Islet precursor cell (in vitro differentiated cells): ENCODE data around the gene GJB5.
"Not testable (repeated sequence)": the region's sequence is repeated elsewhere in the genome, so short reads cannot be mapped to it uniquely, and the experiment has no call there.

Experiments
- DNase-seq: peaks from one replicate; pipeline ENCODE4 v3.0.0-alpha.2; 2018

GJB5 gene

DNA sequence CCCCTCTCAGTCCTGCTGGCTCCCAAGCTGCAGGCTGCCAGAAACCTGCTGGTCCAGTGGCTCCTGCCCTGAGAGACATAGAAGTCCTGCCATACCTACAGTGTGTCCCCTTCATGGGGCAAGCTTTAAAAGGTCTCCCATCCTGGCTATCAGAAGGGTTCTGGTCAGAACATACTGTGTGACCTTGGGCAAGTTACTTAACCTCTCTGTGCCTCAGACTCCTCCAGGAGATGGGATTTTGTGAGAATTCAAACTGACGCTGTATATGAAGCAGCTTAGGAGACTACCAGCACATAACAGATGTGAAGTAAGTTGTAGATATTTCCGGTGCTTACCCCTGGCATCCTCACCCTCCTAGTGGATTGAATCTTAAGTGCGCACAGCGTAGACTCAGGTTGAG lies 8.7 kb upstream of the GJB5 start:
- DNase-seq = no peak

DNA sequence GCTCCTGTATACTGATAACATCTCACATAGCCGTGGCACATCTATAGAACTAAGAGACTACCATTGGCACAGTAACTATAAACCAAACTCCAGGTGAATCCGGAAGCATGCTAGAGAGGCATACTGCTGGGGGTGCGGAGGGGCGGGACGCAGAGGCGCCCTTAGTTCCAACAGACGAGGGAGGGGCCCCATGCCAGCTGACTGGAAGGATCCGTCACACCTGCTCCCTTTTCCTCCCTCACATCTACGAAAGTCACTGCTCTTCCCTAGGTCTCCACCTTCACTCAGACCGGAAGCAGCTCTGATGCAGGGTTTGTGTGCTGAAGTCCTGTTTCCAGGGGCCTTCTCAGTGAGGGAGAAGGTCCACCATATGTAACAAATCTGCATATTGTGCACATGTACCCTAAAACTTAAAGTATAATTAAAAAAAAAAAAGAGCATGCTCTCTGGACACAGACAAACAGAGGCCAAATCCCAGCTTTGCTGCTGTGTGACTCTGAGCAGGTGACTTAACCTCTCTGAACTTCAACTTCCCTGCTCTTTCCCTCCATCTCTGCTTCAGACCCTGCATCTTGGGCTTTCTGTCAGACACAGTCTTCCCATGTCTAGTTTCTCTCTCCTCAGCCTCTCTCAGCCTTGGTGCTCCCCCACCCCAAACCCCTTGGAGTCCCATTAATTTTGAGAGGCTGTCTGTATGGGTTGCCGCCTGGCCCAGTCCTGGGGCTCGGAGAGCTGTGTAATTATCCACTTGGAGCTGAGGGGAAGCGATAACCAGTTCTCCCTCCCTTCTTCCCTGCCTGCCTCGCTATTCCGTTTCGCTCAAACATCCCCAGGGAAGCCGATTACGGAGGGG lies 7.8 kb upstream of the GJB5 start:
- no peak for DNase-seq

GRCh38 chr1:34747638-34747941 lies 7.3 kb upstream of the GJB5 start:
- no peak for DNase-seq

DNA sequence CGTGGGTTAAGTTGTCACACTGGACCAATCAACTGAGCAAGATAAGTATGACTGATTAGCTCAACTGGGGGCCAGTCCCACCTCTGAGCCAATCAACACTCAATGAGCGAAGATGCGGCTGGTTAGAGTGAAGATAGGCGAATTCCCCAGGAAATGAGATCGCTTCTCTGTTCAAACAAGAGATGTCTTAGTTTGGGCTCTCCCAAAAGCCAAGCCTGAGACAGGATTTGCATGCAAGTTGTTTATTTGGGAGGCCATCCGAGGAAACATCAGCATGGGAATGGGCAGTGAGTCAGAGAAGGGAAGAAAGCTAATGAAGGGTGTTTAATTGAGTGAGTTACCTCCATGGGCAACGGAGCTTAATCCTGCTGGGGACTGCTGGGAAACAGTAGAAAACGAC lies 4.9 kb upstream of the GJB5 start:
- DNase-seq = no peak

GRCh38 chr1:34750610-34751009 lies 4.2 kb upstream of the GJB5 start:
- no peak for DNase-seq

- DNase-seq = no peak
Observed at GRCh38 chr1:34753163-34753562, 1.7 kb upstream of the GJB5 start.

DNA sequence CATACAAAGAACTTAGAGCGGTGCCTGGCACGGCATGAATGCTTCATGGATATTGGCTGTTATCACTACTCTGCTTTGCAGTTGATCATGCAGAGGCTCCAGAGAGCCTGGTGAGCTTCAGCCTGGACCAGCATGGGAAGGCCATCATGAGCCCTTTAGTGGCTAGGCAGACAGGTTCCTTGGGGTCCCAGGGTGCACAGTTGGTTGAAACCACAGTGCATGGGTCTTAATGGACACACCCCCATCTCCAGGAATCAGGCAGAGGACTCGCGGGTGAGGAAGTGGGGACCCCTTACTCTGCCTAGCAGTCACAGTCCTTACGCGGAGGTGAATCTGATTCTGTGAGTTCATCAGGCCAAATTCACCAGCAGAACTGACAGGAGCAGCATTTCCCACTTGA lies 1.1 kb downstream of the GJB5 start:
- DNase-seq = no peak

DNA sequence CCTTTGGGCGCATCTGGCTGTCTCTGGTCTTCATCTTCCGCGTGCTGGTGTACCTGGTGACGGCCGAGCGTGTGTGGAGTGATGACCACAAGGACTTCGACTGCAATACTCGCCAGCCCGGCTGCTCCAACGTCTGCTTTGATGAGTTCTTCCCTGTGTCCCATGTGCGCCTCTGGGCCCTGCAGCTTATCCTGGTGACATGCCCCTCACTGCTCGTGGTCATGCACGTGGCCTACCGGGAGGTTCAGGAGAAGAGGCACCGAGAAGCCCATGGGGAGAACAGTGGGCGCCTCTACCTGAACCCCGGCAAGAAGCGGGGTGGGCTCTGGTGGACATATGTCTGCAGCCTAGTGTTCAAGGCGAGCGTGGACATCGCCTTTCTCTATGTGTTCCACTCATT lies 2.5 kb downstream of the GJB5 start:
- no peak for DNase-seq

DNA sequence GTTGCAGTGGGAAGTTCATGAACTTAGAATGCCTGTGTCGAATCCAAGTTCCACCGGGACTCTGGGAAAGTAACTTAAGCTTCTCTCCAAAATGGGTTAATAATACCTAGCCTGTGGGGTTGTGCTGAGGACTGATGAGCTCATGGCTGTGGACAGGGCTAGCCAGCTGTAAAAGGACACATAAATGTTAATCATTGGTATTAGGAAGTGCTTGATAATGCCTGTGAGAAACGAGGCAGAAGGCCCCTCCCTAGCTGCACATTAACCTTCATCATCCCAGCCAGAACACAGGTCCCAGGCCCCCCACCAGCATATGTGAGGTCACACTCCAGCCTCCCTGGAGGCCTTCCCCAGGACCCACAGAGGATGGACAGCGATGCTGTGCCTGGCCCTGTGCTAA lies 3.9 kb downstream of the GJB5 start:
- DNase-seq = no peak

DNA sequence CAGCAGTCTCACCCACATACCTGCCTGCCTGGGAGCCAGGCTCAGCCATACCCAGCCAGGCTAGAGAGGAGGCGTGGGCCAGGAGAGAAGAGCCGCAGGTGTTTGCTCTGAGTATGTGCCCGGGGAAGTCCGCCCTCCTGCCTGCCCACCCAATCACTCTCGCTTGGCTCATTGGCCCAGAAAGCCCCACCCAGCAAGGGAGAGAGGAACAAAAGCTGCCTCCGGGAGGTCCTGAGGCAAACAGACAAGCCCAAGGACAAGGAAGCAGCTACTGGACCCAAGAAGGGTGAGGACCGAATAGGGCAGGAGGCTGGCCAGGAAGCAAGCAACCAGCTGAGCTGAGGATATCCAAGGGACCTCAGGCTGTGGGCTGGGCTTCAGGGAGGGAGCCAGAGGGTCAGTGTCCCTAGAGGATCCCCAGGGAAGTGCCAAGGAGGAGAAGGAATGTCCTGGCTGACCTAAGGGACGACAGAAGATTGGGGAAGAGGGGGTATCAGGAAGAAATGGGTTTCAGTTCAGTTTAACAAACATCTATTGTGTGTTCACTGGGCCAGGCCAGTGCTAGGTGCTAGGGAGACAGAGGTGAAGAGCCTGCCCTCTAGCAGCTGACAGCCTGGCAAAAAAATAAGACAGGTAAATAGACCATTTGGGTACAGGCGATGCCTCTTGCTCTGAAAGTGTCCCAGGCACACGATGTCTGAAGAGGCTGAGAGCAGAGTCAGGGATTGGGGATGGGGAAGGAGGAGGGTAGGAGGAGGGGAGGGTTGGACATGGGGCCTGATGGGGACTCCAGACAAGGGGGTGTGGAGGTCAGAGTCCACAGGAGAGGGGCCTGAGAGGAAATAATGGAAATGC lies 4.9 kb downstream of the GJB5 start, which contains the start of gene GJB4:
GJB4 (plus strand) TSS at position 238 of the 855 bp plus-strand sequence. CDS start 1,515 bp downstream, outside the sequence.
- DNase-seq = no peak

- no peak for DNase-seq
Observed at GRCh38 chr1:34761176-34761761, 6.4 kb downstream of the GJB5 start.

DNA sequence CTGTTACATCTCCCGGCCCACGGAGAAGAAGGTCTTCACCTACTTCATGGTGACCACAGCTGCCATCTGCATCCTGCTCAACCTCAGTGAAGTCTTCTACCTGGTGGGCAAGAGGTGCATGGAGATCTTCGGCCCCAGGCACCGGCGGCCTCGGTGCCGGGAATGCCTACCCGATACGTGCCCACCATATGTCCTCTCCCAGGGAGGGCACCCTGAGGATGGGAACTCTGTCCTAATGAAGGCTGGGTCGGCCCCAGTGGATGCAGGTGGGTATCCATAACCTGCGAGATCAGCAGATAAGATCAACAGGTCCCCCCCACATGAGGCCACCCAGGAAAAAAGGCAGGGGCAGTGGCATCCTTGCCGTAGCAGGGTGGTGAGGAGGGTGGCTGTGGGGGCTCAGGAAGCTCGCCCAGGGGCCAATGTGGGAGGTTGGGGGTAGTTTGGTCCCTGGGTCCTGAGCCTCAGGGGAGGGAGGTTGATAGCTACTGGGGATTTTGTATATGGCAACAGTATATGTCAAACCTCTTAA lies 7.0 kb downstream of the GJB5 start:
- DNase-seq = no peak

DNA sequence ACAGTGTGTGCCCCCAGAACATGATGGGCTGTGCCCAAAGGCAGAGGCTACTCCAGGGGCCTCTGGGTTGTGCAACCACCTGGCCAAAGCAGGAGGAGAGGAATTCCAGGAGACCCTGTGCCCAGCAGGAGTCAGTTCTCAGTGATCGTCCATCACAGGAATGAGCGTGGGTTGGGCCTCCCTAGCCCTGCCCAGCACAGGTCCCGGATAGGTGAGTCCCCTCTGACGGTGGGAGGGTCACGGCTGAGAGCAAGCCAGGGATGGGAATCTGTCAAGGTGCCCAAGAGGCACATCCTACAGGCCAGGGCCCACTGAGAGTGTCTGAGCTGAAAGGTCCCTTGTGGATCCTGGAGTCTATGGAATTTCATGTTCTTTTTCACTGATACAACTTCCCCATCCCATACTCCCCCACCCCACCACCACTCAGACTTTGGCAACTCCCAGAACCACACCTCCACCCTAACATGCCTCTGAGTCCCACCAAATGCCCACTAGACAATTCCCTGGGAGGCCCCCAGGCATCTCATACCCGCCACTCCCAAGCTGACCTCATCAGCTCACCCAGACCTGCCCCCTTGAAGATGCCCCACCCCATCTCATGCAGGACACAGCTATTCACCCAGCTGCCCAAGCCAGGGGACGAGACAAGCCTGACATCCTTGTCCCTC lies 7.8 kb downstream of the GJB5 start:
- DNase-seq = peak; percentile 72

GRCh38 chr1:34763142-34763781 lies 8.4 kb downstream of the GJB5 start:
- peak; percentile 94 for DNase-seq

- DNase-seq = no peak
Observed at GRCh38 chr1:34768856-34769255, 14.0 kb downstream of the GJB5 start.

- DNase-seq = no peak
Observed at GRCh38 chr1:34770891-34771504, 16.2 kb downstream of the GJB5 start.

DNA sequence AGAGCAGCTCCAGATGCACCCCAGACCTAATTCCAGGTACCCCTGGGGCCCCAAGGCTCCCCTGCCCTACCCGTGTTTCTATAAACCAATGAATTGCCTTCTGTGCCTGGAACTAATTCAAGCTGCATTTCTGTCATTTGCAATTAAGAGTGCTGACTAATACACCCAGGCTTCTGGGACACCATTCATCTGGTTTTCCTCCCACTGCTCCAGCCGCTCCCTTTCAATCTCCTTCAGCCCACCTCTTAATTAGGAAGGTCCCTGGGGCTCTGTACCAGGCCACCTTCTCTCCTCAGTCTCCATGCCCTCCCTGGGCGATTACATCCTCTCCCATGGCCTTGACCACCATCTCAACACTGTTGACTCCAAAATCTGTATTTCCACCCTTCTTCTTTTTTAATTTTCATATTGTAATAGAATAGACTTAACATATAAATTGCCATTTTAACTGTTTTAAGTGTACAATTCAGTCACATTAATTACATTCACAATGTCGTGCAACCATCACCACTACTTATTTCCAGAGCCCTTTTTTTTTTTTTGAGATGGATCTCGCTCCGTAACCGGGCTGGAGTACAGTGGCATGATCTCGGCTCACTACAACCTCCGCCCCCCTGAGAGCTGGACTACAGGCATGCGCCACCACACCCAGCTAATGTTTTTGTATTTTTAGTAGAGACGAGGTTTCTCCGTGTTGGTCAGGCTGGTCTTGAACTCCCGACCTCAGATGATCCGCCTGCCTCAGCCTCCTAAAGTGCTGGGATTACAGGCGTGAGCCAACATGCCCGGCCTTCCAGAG lies 16.9 kb downstream of the GJB5 start:
- DNase-seq = no peak

GRCh38 chr1:34773114-34773513 lies 18.3 kb downstream of the GJB5 start:
- DNase-seq = not testable (repeated sequence)

GRCh38 chr1:34774957-34775356 lies 20.1 kb downstream of the GJB5 start:
- no peak for DNase-seq

DNA sequence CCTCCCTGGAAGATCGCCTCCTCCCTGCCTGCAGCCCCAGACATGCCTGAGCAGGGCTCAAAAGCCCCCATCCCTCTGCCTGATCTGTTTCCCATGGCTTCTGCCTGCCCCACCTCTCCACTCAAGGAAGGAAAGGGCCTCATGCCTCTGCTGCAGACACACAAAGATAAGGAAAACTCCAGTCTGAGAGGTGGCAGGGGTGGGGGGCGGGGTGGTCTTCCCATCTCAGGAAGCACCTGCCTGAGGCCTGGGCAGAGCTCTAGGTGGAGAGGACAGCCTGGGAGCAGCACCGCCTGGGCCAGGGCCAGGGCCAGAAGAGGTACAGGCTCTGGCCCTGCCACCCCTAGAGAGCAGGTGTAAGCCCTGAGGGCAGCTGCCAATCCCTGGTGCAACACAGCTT lies 22.1 kb downstream of the GJB5 start:
- no peak for DNase-seq
